H9 (cell line): ENCODE measurements around the gene STARD3. TPM values are rescaled to one million over a fixed set of nuclear protein-coding genes. Genes with fewer than 3 reads are reported as not detected.

Experiments used
- DNase-seq: peaks from one replicate; pipeline ENCODE4 v3.0.0-alpha.2; 2017
- H2AFZ ChIP-seq: one replicate; pipeline ENCODE4 v1.6.1; 2013; ENCODE audit warnings: mild to moderate bottlenecking, low read length, control low read depth, moderate library complexity
- H2AK5ac ChIP-seq: 2 replicates; pipeline ENCODE4 v1.6.1; 2013; ENCODE audit warnings: low read length, control low read depth, mixed read lengths; ENCODE audit not compliant: insufficient read length
- H2BK120ac ChIP-seq: one replicate; pipeline ENCODE4 v1.6.1; 2013; ENCODE audit warnings: low read depth, mild to moderate bottlenecking, low read length, control low read depth, inconsistent platforms; ENCODE audit not compliant: poor library complexity, severe bottlenecking
- H2BK12ac ChIP-seq: 2 replicates; pipeline ENCODE4 v1.6.1; 2013; ENCODE audit warnings: low read length, control low read depth, mixed read lengths, low read depth; ENCODE audit not compliant: insufficient read length
- H2BK15ac ChIP-seq: 2 replicates; pipeline ENCODE4 v1.6.1; 2013; ENCODE audit warnings: low read depth, low read length, control low read depth
- H2BK20ac ChIP-seq: one replicate; pipeline ENCODE4 v1.6.1; 2013; ENCODE audit warnings: low read depth, mild to moderate bottlenecking, low read length, control low read depth, inconsistent platforms; ENCODE audit not compliant: poor library complexity, severe bottlenecking
- H2BK5ac ChIP-seq: 2 replicates; pipeline ENCODE4 v1.6.1; 2013; ENCODE audit warnings: low read length, control low read depth, mixed read lengths; ENCODE audit not compliant: insufficient read length
- H3K14ac ChIP-seq: 2 replicates; pipeline ENCODE4 v1.6.1; 2013; ENCODE audit warnings: low read length, control low read depth; ENCODE audit not compliant: insufficient read depth
- H3K18ac ChIP-seq: 2 replicates; pipeline ENCODE4 v1.6.1; 2013; ENCODE audit warnings: low read depth, mild to moderate bottlenecking, mixed read lengths, low read length, control low read depth; ENCODE audit not compliant: insufficient read length
- H3K23ac ChIP-seq: 2 replicates; pipeline ENCODE4 v1.6.1; 2013; ENCODE audit warnings: low read length, control low read depth, mixed read lengths, low read depth; ENCODE audit not compliant: insufficient read length
- H3K23me2 ChIP-seq: 2 replicates; pipeline ENCODE4 v1.6.1; 2013; ENCODE audit warnings: low read depth, mild to moderate bottlenecking, mixed read lengths, low read length, control low read depth; ENCODE audit not compliant: insufficient read length, poor library complexity, severe bottlenecking
- H3K27ac ChIP-seq: 2 replicates; pipeline ENCODE4 v1.5.1; 2013; ENCODE audit warnings: low read length, control low read depth, mixed read lengths, low read depth; ENCODE audit not compliant: insufficient read length
- H3K27me3 ChIP-seq: 2 replicates; pipeline ENCODE4 v1.6.1; 2013; ENCODE audit warnings: low read length, control low read depth, inconsistent platforms; ENCODE audit not compliant: insufficient read depth
- H3K4ac ChIP-seq: 2 replicates; pipeline ENCODE4 v1.6.1; 2013; ENCODE audit warnings: low read depth, mild to moderate bottlenecking, control low read depth, inconsistent platforms, low read length, moderate library complexity
- H3K4me1 ChIP-seq: 2 replicates; pipeline ENCODE4 v1.6.1; 2013; ENCODE audit warnings: low read length, control low read depth, inconsistent platforms; ENCODE audit not compliant: insufficient read depth
- H3K4me2 ChIP-seq: 2 replicates; pipeline ENCODE4 v1.6.1; 2013; ENCODE audit warnings: low read length, control low read depth, mixed read lengths; ENCODE audit not compliant: insufficient read length, insufficient read depth
- H3K56ac ChIP-seq: 2 replicates; pipeline ENCODE4 v1.6.1; 2013; ENCODE audit warnings: low read depth, mild to moderate bottlenecking, mixed read lengths, low read length, control low read depth; ENCODE audit not compliant: insufficient read length
- H3K79me1 ChIP-seq: 2 replicates; pipeline ENCODE4 v1.6.1; 2013; ENCODE audit warnings: low read depth, mild to moderate bottlenecking, moderate library complexity, low read length, control low read depth, inconsistent platforms; ENCODE audit not compliant: insufficient read depth, poor library complexity, severe bottlenecking
- H3K79me2 ChIP-seq: 2 replicates; pipeline ENCODE4 v1.6.1; 2013; ENCODE audit warnings: low read length, control low read depth, inconsistent platforms; ENCODE audit not compliant: insufficient read depth
- H3K9ac ChIP-seq: 2 replicates; pipeline ENCODE4 v1.6.1; 2013; ENCODE audit warnings: low read length, control low read depth, mixed read lengths; ENCODE audit not compliant: insufficient read length; ENCODE audit errors: extremely low read depth
- H3K9me3 ChIP-seq: one replicate; pipeline ENCODE4 v1.6.1; 2013; ENCODE audit warnings: low read depth, low read length, inconsistent platforms; ENCODE audit not compliant: control insufficient read depth
- H3T11ph ChIP-seq: one replicate; pipeline ENCODE4 v1.6.1; 2013; ENCODE audit warnings: mild to moderate bottlenecking, low read length, control low read depth, inconsistent platforms
- H4K20me1 ChIP-seq: one replicate; pipeline ENCODE4 v1.6.1; 2013; ENCODE audit not compliant: control insufficient read depth, insufficient read length, insufficient read depth
- H4K5ac ChIP-seq: 2 replicates; pipeline ENCODE4 v1.6.1; 2013; ENCODE audit warnings: low read depth, mild to moderate bottlenecking, mixed read lengths, low read length, control low read depth; ENCODE audit not compliant: insufficient read length
- H4K8ac ChIP-seq: replicated peaks from 2 replicates; pipeline ENCODE4 v1.6.1; 2013; ENCODE audit warnings: low read length, control low read depth, mixed read lengths, low read depth; ENCODE audit not compliant: insufficient read length
- H4K91ac ChIP-seq: 2 replicates; pipeline ENCODE4 v1.6.1; 2013; ENCODE audit warnings: low read depth, mild to moderate bottlenecking, moderate library complexity, mixed read lengths, low read length, control low read depth; ENCODE audit not compliant: insufficient read length
- H3K27ac Mint-ChIP-seq, 3 experiments: 2 replicates in 2 of 3; 3 replicates in 1 of 3; pipeline ENCODE4 v1.8.0; 2020 to 2021; ENCODE audit warnings: mixed read lengths in 3 of 3, mild to moderate bottlenecking in 1 of 3, moderate library complexity in 1 of 3
- H3K27me3 Mint-ChIP-seq: 2 replicates; pipeline ENCODE4 v1.8.0; 2021; ENCODE audit warnings: low read depth, mild to moderate bottlenecking, moderate library complexity, mixed read lengths
- H3K36me3 Mint-ChIP-seq, 3 experiments: 2 replicates in 2 of 3; 3 replicates in 1 of 3; pipeline ENCODE4 v1.8.0; 2020 to 2021; ENCODE audit warnings: low read depth in 3 of 3, mixed read lengths in 3 of 3; ENCODE audit not compliant: insufficient read depth in 1 of 3
- H3K4me1 Mint-ChIP-seq, 2 experiments: 2 replicates each; pipeline ENCODE4 v1.8.0; 2020; ENCODE audit warnings: mixed read lengths in 2 of 2
- H3K4me3 Mint-ChIP-seq, 2 experiments: 2 replicates in 1 of 2; 3 replicates in 1 of 2; pipeline ENCODE4 v1.8.0; 2020 to 2021; ENCODE audit warnings: mild to moderate bottlenecking in 2 of 2, mixed read lengths in 2 of 2, moderate library complexity in 1 of 2
- H3K9me3 Mint-ChIP-seq, 2 experiments: 2 replicates in 1 of 2; 3 replicates in 1 of 2; pipeline ENCODE4 v1.8.0; 2020; ENCODE audit warnings: mild to moderate bottlenecking in 2 of 2, mixed read lengths in 2 of 2, moderate library complexity in 1 of 2
- WGBS: extraction: QIAGEN DNeasy Blood & Tissue Kit; methylation state at CpG from one replicate; pipeline ENCODE4 v1.1.7; 2013; ENCODE audit warnings: missing lambda C conversion rate, low lambda C conversion rate, mixed read lengths; ENCODE audit not compliant: insufficient read length; ENCODE audit errors: extremely low coverage; 5-methylcytosine and 5-hydroxymethylcytosine counted together
- total RNA-seq: library from RNA; stranded (reverse); gene quantifications from 2 replicates; pipeline ENCODE4 v1.2.1, GENCODE V29; 2021
- TF ChIP-seq, protein P1 (sequence below): fragments of 200-600 bp; sonication (generic); conservative IDR thresholded peaks from 3 replicates; pipeline ENCODE4 v1.8.0; 2021; ENCODE audit warnings: antibody characterized with exemption, mild to moderate bottlenecking

STARD3 gene
- total RNA-seq, 1 experiment from 2014 or later = 51.3 TPM

DNA sequence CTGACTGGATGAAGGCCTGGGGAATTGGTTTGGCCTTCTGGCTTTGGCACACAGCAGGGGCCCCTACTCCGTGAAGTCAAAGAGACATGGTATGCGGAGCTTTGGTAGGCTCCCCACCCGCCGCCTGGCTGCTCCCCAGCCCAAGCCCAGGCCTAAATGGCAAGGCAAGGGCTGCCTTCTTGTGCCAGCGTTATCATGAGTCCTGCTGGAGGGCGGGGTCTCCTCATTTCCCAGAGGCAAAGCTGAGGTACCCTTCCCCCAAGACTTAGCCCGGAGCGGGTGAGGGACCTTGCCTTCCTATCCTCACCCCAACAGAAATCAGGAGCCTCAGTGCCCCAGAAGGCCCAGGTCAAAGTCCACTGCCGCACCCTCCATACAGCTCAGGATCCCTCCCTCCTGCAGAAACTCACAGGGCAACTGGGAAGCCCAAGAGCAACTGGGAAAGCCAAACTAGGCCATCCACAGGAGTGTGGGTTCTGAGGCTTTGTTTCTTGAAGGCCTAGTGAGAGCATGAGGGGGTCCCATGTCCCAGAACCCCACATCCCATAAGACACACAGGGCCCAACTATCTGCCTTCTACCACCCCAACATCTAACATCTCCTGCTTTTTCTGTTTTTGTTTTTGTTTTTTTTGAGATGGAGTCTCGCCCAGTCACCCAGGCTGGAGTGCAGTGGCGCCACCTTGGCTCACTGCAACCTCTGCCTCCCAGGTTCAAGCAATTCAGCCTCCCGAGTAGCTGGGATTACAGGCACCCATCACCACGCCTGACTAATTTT, 41.6 kb downstream of the STARD3 start:
- no peak overlapping the region for H3K4me2 ChIP-seq
- no peak overlapping the region for H3K9ac ChIP-seq
- H2AK5ac ChIP-seq = no peak overlapping the region
- H3K56ac ChIP-seq = no peak overlapping the region
- TF ChIP-seq, protein P1, sequence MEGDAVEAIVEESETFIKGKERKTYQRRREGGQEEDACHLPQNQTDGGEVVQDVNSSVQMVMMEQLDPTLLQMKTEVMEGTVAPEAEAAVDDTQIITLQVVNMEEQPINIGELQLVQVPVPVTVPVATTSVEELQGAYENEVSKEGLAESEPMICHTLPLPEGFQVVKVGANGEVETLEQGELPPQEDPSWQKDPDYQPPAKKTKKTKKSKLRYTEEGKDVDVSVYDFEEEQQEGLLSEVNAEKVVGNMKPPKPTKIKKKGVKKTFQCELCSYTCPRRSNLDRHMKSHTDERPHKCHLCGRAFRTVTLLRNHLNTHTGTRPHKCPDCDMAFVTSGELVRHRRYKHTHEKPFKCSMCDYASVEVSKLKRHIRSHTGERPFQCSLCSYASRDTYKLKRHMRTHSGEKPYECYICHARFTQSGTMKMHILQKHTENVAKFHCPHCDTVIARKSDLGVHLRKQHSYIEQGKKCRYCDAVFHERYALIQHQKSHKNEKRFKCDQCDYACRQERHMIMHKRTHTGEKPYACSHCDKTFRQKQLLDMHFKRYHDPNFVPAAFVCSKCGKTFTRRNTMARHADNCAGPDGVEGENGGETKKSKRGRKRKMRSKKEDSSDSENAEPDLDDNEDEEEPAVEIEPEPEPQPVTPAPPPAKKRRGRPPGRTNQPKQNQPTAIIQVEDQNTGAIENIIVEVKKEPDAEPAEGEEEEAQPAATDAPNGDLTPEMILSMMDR = peak; percentile 45
- H4K5ac ChIP-seq = no peak overlapping the region
- no peak overlapping the region for H3K18ac ChIP-seq
- peaks cover 32 to 34% of the 10 kb centered on the region in 2 experiments for H3K4me1 Mint-ChIP-seq
- no peak overlapping the region for H3T11ph ChIP-seq
- WGBS = no CpG with 5 or more reads among the region's 13 CpGs
- DNase-seq = no peak
- H2BK120ac ChIP-seq = no peak overlapping the region
- H3K4me1 ChIP-seq = 0 out of 2 replicates have a peak, but pooled peaks cover 3% of the 10 kb centered on the region
- no peaks in the 10 kb centered on the region for H3K27me3 ChIP-seq
- no peak overlapping the region for H3K4ac ChIP-seq
- H3K79me1 ChIP-seq = no peaks in the 10 kb centered on the region
- no peak overlapping the region for H2AFZ ChIP-seq
- no peaks in the 10 kb centered on the region for H3K23me2 ChIP-seq
- H3K4me3 Mint-ChIP-seq = peak overlapping the region in 1 of 2 experiments; percentile 63; a peak in 1 of 5 replicates
- H2BK20ac ChIP-seq = no peak overlapping the region
- H3K36me3 Mint-ChIP-seq = peaks cover 3 to 24% (median 14%) of the 10 kb centered on the region in 3 experiments
- no peak overlapping the region for H4K91ac ChIP-seq
- no peak overlapping the region for H2BK12ac ChIP-seq
- H3K9me3 Mint-ChIP-seq = no peaks in the 10 kb centered on the region
- H3K27ac ChIP-seq = no peak overlapping the region
- H3K79me2 ChIP-seq = no peaks in the 10 kb centered on the region
- no peaks in the 10 kb centered on the region for H3K9me3 ChIP-seq
- no peak overlapping the region for H2BK15ac ChIP-seq
- H4K8ac ChIP-seq = no peak overlapping the region
- no peaks in the 10 kb centered on the region for H3K27me3 Mint-ChIP-seq
- no peak overlapping the region for H3K23ac ChIP-seq
- no peak overlapping the region for H3K14ac ChIP-seq
- H4K20me1 ChIP-seq = no peaks in the 10 kb centered on the region
- peak overlapping the region; percentile 42 to 87 (median 59); a peak in 3 of 7 replicates for H3K27ac Mint-ChIP-seq
- no peak overlapping the region for H2BK5ac ChIP-seq
